CD4-positive, alpha-beta T cell treated with Interleukin-1 beta for 1 hour (primary cell): ENCODE data around the gene FMNL1.

Experiments used
- DNase-seq, 2 donors: peaks; one replicate each; pipeline ENCODE4 v3.0.0-alpha.2; 2020 to 2022

FMNL1 gene

DNA sequence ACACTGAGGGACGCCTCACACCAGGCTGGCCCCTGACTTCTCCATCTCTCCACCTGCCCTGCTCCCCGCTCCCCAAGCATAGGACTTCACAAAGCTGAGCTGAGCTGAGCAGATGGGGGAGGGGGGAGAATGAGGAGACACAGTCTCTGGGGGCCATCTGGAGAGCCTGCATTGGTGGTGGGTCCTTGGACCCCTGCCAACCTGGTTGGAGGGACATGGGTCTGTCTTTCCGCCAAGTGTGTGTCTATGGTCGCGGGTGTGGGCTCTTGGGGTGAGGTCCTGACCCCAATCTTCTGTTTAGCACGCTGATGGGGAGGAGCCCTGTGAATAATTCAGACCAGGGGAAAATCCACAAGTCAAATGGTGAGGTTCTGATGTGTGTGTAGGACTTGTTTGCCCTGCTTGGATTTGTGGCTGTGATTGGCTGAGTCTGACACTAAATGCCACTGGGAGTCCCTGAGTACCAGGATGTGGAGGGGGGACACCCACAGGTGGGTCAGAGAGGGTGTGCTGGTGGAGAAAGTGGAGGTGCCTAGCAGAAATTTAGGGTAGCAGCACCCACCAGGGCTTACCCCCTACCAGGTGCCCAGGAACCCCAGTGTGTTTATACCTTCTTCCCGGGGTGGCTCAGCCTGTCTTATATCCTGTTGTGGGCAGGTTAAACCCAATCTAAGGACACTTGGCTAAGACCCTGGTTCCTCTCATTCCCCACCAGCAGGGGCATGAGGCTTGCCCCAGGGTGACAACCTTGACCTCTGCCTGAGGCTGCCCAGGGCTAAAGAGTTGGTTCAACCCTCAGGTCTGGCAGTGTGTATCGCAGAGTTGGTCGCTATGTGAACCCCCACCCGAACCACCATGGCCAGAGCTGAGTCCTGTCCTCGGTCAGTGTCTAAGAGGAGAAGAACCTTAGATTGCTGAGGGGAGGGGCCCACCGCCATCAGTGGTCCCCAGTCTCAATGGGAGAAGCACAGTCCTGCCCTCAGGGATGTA lies 2.1 kb downstream of the FMNL1 start:
- peak; percentile 73 to 79 for DNase-seq

DNA sequence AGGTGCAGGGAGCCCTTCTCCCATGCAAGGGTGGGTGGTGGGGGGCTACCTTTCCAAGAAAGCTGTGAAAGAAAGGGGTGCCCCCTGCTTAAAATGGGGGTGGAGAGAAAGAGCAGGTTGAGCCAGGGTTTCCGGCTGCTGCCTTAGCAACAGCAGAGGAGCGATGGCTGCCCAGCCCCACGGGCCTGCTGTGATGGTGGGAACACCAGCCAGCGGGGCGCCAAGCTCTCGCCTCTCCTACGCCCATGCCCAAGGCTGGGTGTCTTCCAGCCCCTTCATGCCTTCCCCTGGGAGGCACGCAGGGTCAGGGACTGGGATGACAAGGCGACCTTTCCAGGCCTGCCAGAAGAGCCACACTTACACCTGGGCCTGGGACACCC lies 3.0 kb downstream of the FMNL1 start:
- peak; percentile 42 to 44 for DNase-seq

DNA sequence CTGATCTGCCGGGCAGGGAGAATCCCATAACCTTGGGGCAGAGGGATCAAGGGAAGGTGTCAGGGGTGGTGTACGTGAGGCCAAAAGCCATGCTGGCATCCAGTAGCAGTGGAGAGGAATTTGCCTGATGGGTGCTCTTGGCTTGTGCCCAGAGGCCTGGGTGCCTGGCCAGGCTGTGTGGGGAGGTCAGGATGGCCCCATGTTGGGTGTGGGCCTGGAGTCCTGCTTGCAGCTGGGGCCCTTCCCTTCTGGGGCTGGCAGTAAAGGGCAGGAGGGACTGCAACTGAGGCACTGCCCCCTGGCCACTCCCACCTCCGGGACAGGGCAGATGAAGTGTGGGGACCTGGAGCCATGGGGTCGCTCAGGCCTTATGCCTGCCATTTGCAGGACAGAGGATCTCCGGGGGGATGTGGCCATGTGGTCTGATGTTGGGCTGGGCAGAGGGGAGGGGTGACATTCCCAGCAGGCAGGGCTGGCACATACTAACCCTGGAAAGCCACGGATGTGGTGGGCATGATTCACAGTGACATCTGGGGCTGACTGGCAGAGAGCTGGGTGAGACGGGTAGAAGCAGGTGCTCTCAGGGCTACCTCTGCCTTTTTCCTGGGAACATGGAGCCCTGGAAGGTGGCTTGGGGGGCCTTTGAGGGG lies 3.5 kb downstream of the FMNL1 start:
- DNase-seq, result peak; percentile 55 to 59

DNA sequence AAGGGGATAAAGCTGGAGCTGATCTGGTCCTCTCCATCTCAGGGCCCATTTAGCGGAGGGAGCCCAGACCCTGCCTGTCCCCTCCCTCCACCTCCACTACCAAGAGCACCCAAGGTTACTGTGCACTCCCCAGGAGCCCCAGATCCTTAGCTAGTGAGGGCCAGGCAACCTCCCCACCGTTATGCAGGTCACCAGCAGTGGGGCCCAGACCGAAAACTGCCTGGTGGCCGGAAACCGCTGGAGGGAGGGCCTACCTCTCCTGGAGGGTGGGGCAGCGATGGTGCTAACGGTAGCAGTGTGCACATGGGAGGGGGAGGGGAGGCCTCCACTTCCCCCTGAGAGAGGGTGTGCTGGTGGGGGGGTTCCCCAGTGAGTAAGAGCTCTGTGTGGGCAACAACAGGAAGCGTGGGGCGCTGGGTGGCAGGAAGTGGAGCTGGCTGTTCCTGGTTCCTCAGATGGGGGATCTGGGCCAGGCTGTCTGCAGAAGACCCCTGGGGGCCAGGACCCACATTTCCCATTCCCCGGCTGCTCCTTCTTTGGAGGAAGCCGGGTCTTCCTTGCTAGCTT lies 4.4 kb downstream of the FMNL1 start:
- DNase-seq, result peak; percentile 96 to 98

DNA sequence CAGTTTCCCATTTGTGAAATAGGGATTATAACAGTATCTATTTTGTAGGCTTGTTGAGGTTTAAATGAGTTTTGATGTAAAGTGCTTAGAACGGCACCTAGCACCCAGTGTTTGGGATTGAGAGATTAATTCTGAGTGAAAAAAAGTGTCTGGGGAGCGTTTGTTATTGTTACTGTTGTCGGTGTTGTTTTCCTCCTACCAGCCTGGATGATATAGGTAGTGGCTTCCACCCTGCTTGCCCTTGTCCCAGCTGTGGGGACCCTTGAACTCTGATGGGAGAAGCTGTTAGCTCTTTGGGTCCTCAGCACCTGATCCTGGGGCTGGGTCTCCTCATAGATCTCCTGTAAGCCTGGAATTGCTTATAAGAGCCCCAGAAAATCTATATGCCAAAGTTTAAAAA lies 4.9 kb downstream of the FMNL1 start:
- DNase-seq, result peak; percentile 22 to 44

DNA sequence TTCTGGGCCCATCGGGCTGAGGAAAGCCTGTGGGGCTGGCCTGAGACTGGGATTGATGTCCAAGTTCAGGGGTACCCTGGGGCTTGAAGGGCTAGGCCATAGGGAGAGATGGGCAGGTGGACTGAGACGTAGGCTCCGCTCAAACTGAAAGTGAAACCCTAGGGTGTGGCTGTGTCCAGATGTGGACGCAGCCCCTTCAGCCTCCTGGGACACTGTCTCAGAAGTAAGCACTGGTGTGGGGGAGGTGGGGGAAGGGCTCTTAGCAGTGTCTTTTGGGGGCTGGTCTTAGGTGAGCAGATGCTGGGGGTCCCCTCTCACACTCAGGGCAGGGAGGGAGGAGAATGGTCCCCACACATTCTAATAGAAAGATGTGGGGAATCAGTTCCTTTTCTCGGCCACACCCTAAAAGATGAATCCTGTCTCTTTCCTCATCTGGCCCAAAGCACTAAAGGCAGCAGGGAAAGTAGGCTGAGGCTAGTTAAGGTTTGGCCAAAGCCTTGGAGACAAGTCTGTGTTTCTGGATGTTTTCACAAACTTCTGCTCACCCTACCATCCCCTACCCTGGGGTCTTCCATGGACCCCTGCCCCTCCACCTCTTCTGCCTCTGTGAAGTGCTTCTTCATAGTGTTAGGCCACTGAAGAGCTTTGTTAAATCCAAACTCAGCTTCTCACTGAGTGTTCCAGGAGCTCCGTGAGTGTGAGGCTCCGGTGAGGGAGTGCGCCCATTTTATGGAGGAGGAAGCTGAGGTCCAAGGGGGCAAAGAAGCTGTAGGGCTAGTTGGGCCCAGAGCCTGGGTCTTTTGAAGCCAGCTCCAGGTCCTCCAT lies 5.6 kb downstream of the FMNL1 start:
- DNase-seq, result peak; percentile 47 to 67

DNA sequence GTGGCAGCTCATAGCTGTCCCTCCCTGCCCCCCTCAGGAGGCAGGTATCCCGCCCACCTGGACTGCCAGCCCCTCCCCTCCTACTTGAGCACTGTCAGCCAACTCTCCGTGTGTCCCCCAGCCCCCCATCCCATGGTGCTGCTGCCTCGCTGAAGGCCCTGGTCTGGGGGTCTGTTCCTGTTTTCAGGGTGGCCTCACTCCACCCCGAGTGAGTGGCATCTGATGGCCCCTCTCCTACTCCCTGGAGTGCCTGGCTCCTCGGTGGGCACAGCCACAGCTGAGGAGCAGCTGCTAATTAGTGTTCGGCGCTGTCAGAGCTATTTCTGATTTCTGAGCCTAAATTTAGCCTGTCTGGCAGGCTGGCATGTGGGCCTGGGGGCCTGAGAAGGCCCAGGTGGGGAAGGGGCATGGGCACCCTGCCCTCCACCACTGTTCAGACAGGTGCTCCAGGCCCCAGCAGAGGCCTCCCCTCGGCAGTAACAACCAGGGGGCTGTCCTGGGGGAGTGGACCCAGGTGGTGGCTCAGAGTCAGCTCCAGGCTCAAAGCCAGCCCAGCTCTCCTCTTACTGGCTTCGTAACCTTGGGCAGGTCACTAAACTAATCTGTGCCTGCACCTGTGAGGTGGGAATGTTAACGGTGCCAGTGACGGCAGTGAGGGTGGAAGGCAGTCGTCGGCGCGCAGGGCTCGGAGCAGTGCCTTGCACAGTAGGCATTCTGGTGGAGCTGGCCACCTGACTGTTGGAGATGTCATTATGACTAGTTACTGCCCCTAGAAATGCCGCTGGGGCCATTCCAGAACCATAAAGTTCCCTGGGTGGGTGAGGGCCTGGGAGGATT lies 6.5 kb downstream of the FMNL1 start:
- peak; percentile 35 to 40 for DNase-seq

DNA sequence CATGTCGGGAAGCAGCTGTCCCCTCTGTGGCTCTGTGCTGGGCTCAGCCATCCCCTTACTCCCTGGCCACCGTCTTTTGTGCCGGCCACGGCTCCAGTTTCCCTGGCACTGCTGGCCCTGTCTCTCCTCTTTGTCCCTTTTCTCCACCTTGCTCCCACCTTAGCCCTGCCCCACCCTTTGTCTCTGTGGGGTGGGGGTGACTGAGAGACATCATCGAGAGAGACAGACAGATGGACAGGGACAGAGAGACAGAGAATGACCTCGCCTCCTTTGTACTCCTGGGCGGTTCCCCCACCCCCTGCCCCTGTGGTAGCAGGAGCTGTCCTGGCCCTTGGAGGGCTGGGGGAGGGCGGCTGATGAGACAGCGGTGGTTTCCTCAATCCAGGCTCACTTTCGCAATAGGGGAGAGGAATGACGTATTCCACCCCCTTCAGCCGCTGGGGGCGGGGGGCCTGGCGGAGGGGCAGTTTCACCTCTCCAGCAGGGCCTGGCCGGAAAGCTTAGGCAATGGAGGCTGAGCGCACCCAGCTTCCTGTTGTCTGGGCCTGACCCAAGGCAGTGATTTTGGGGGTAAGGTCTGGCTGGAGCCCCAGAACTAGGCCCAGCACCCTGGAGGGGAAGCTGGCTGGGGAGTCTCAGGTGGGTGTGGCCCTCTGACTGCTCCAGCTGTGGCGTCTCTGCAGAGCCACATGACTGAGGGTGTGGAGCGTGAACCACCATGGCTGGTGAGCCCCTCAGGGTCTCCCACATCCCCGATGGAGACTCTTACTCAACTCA lies 7.3 kb downstream of the FMNL1 start:
- peak; percentile 87 to 95 for DNase-seq

DNA sequence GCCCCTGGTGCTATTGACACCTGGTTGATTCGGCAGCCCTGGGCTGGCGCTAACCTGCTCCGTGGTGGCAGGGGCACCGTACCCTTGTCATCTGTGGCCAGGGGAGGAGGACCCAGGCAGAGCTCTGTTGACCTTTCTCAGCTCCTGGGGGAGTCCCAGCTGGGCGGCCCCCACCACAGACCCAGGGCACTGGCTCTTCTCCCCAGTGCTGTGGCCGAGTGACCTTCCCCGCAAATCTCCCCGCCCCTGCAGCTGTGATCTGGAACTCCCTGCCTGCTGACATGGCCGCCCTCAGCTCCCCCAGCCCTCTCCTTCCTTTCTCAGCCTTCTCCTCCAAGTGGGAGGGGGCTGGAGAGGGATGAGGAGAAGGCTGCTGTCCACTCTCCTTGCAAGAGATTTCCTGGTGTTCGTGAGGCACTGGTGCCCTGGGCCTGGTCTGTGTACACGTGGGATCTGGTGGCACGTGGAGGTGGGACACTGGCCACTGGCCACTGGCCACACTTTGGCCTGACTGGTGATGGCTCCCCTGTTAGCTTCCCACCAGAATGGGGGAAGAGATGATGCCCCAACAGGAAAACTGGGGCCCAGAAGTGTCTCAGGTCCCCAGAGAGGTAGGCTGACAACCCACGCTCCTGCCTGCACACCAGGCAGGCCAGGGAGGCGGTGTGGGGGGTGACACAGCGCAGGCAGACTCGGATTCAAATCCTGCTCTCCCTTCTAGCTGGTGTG lies 8.2 kb downstream of the FMNL1 start:
- DNase-seq, result peak; percentile 48 to 49

DNA sequence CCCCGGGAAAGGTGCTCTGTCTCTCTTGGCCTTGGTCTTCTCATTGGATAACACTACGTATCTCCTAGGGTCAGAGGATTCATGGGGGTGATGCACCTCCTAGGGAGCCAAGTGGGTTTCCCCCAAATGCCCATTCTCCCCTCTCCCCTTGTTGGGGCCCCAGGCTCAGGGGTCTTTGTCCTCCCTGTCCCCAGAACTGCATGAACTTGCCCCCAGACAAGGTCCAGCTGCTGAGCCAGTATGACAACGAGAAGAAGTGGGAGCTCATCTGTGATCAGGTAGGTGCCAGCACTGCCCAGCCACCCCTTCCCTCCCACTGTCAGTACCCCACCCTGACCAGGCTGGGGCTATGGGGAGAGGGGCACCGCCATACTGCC lies 8.7 kb downstream of the FMNL1 start:
- DNase-seq, result no peak

DNA sequence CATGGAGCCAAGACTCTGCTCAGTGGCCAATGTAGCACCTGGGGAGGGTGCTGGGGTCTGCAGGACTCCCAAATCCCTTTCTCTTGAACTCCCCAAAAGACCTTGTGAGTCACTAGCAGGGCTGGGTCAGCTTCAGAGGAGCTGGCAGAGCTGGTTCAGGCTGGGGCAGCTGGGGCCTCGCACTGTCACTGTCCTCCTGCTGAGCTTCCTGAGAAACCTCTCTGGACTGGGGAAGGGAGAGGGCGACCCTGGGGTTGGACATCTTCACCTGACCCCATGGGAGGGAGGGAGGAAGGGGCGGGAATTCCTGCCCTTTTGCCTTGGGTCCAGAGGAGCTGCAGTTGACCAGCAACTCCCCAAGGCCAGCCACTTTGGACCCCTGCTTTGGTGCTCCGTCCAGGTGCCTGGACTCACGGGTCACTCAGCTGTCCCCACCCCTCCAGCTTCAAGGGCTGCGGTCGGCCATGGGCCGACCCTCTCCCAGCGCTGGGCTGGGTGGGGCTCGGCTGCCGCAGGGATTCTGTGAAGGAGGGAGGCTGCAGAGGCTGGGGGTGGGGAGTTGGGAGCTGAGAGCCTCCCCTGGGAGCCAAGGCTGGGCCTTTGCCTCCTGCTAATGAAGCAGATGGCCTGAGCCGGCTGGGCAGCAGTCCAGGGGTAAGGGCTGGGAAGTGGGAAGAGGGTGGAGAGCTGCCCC lies 9.2 kb downstream of the FMNL1 start:
- peak in 1 of 2 donors; percentile 33 for DNase-seq

DNA sequence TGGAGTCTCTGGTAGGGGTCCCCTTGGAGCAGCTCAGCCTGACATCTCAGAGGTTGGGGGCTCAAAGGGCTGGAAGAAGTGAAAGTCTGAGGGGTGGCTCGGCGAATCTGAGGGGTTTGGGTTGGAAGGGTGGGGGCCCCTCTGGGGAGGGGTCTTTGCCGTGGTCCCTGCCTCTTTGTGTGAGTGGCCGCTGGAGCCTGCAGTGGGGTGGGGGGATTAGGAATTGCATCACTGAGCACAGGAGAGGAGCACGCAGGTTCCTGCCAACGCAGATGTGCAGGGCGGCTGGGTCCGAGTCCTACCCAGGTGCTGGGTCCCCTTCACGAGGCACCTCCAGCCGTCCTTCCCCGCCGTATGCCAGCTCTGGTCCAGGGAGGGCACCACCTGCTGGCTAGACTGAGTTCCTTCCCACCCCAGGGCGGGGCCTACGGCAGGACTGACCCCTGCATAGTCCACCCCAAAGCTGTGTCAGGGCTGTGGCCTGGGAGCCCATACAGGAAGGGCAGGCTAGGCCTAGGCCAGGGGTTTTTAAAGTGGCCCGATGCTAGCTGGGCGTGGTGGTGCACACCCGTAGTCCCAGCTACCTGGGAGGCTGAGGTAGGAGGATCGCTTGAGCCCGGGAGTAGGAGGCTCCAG lies 9.9 kb downstream of the FMNL1 start:
- peak; percentile 37 to 57 for DNase-seq

DNA sequence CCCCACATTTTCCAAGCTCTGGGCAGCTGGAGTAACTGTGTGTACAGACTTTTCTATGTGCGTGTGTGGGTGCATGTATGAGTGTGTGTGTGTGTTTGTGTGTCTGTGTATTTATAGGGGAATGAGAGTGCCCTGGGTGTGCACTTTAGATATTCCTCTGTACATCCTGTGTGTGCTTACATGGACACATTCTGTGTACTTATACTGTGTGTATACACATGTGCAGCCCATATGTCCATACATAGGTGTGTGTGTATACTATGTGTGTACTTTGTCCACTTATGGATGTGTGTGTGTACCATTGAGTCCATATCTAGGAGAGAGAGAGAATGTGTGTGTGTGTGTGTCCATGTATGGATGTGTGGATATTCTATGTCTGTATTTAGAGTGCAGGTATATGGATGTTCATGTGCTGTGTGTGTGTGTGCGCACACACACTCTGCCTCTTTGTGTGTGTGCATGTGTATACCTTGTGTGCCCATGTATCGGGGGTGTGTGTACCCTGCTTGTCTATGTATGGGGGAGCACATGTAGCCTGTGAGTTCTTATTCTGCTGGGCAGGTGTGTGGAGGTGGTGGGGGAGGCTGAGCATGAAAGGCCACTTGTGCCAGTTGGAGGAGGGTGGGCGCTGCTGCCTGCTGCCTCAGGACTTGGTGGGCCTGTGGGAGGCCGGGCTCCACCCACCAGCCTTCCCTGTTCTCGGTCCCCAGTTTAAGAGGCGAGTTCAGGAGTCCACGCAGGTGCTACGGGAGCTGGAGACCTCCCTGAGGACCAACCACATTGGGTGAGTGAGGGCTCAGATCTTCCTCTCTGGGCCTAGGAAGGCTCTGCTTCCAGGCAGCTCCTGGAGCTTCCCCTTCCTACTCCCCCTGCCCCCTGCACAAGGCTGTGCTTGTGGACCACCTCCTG lies 11.1 kb downstream of the FMNL1 start:
- no peak for DNase-seq

DNA sequence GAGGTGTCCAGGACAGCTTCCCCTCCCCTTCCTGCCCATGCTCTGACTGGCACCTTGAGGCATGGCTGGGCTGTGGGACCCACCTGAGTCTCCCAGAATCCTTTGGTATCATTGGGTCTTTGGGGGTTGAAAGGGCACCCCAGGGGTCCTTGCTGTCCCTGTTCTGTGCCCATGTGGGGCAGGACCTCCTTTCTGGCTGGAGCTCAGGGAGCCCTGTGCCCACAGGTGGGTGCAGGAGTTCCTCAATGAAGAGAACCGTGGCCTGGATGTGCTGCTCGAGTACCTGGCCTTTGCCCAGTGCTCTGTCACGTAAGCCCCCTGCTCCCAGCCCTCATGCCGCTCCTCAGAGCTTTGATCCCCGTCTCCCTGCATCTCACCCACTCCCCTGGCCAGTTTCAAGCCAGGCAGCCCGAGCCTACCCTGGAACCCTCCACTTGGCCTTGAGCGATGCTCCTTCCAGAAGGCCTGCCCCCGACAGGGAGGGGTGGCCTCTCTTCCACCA lies 11.8 kb downstream of the FMNL1 start:
- DNase-seq, result no peak

DNA sequence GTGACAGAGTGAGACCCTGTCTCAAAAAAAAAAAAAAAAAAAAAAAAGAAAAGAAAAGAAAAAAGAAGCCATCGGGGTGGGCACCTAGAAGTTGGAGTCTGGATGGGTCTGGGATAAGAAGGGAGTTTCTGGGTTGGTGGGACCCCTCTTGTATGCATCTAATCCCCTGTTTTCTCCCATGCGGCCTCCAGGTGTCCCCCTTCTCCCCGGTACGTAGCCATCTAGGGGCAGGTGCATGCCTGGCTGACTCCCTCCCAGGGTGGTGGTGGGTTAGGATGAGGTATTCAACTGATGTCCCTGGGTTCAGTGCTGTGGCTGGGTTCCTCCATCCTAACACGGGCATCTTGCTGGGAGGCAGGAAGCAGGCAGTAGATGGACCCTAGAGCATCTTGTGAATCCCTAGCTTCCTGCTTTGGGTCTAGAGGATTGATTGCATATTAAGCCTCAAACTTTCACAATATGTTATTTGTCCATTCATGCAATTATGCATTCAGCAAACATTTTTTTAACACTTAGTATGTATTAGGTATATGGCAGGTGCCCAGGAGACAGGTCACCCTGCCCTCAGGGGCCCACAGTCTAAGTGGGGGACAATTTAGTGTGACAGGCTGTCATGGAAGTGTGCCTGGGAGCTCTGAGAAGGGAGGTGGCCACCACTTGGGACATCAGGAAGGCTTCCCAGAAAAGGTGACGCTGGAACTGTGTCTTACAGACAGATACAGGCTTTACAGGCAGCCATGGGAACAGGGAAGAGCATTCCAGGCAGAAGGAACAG lies 13.1 kb downstream of the FMNL1 start:
- DNase-seq, result peak; percentile 65 to 66

DNA sequence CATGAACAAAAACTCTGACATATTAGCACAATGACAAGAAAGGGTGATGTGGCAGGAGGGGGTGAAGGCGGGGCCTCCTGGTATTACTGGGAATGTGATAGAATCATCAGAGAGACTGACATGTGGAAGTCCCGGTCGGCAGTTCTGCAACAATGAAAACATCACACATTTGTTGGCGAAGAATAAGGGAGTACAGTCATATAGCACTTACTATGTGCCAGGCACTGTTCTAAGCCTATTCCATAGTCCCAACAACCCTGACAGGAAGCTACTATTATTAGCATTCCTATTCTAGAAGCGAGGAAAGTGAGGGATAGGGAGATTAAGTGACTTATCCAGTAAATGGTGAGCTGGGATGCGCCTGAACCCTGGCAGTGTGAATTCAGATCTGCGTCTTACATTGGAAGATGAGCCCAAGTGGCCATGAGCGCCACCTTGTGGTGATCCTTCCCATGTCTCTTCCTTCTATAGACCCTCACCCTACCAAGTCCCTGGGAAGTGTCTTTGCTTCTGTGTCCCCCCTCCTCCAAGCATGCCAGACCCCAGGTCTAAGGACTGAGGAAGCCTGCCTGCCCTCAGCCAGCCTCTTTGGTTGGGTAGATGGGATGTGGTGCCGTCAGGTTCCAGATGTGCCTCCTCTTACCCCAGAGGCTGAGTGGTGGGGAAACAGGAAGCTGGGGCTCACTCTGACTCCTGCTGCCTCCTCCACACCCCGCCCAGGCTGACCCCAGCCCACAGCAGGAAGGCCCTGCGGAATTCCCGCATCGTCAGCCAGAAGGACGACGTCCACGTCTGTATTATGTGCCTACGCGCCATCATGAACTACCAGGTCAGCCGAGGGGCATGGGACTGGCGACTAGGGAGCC lies 14.0 kb downstream of the FMNL1 start:
- DNase-seq, result peak; percentile 77 to 79
